Neural crest cell (in vitro differentiated cells): ENCODE results near the gene GAGE12E. TPM values are rescaled to one million over a fixed set of nuclear protein-coding genes. Genes with fewer than 3 reads are reported as not detected.
A peak's percentile ranks its signal among the peaks of the same experiment; 100 is the strongest.
"Not testable (repeated sequence)": the region's sequence is repeated elsewhere in the genome, so short reads cannot be mapped to it uniquely, and the experiment has no call there.

Source experiments
- DNase-seq: peaks from one replicate; pipeline ENCODE4 v3.0.0; 2021; ENCODE audit warnings: low read depth, mixed read lengths, low spot score
- H3K27ac Mint-ChIP-seq: one replicate; pipeline ENCODE4 v1.8.0; 2021; ENCODE audit warnings: mild to moderate bottlenecking, mixed read lengths; ENCODE audit not compliant: unreplicated experiment
- H3K27me3 Mint-ChIP-seq: 2 replicates; pipeline ENCODE4 v1.8.0; 2021; ENCODE audit warnings: low read depth, mild to moderate bottlenecking, mixed read lengths
- H3K36me3 Mint-ChIP-seq: 2 replicates; pipeline ENCODE4 v1.8.0; 2021; ENCODE audit warnings: low read depth, mild to moderate bottlenecking, mixed read lengths
- H3K4me1 Mint-ChIP-seq: 2 replicates; pipeline ENCODE4 v1.8.0; 2021; ENCODE audit warnings: mixed read lengths
- H3K4me3 Mint-ChIP-seq: one replicate; pipeline ENCODE4 v1.8.0; 2021; ENCODE audit warnings: mild to moderate bottlenecking, mixed read lengths
- H3K9me3 Mint-ChIP-seq: 2 replicates; pipeline ENCODE4 v1.8.0; 2021; ENCODE audit warnings: mixed read lengths
- long read RNA-seq: library from polyadenylated mRNA; unstranded; transcript quantifications from one replicate; pipeline ENCODE4 v2.0.0, GENCODE V29; 2020
- total RNA-seq: library from RNA; stranded (reverse); gene quantifications from 2 replicates; pipeline ENCODE4 v1.2.1, GENCODE V29; 2021

Gene GAGE12E, protein sequence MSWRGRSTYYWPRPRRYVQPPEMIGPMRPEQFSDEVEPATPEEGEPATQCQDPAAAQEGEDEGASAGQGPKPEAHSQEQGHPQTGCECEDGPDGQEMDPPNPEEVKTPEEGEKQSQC
- not detected in 2 replicates for total RNA-seq
- long read RNA-seq: 0 reads

- not testable (repeated sequence) for H3K36me3 Mint-ChIP-seq, H3K27ac Mint-ChIP-seq, DNase-seq, H3K4me1 Mint-ChIP-seq, H3K4me3 Mint-ChIP-seq, H3K27me3 Mint-ChIP-seq, H3K9me3 Mint-ChIP-seq
These were observed at the start of gene GAGE12E for GRCh38 chrX:49550989-49551388. TSS of gene GAGE12E (plus strand) at chrX:49551289. CDS start at chrX:49552444, 1,155 bp downstream.

- not testable (repeated sequence) for H3K4me1 Mint-ChIP-seq, H3K27me3 Mint-ChIP-seq, H3K27ac Mint-ChIP-seq, H3K36me3 Mint-ChIP-seq, H3K9me3 Mint-ChIP-seq, H3K4me3 Mint-ChIP-seq, DNase-seq
These were observed 19.2 kb upstream of the GAGE12E start, which contains the start of gene GAGE12C for GRCh38 chrX:49531877-49532276. TSS of gene GAGE12C (plus strand) at chrX:49532177. CDS start at chrX:49533332, 1,155 bp downstream.

DNA sequence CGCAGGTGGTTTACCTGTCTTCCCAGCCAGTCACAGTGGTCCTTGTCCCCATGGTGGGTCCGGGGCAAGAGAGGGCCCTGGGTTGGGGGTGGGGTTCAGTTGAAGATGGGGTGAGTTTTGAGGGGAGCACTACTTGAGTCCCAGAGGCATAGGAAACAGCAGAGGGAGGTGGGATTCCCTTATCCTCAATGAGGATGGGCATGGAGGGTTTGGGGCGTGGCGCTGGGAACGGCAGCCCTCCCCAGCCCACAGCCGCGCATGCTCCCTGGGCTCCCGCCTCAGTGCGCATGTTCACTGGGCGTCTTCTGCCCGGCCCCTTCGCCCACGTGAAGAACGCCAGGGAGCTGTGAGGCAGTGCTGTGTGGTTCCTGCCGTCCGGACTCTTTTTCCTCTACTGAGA lies 9.7 kb upstream of the GAGE12E start, which contains the start of gene GAGE12D:
GAGE12D (plus strand) TSS at position 301 of the 400 bp plus-strand sequence. CDS start 1,155 bp downstream, outside the sequence.
- not testable (repeated sequence) for H3K27ac Mint-ChIP-seq, DNase-seq, H3K4me1 Mint-ChIP-seq, H3K27me3 Mint-ChIP-seq, H3K36me3 Mint-ChIP-seq, H3K4me3 Mint-ChIP-seq, H3K9me3 Mint-ChIP-seq

DNA sequence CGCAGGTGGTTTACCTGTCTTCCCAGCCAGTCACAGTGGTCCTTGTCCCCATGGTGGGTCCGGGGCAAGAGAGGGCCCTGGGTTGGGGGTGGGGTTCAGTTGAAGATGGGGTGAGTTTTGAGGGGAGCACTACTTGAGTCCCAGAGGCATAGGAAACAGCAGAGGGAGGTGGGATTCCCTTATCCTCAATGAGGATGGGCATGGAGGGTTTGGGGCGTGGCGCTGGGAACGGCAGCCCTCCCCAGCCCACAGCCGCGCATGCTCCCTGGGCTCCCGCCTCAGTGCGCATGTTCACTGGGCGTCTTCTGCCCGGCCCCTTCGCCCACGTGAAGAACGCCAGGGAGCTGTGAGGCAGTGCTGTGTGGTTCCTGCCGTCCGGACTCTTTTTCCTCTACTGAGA lies 9.5 kb downstream of the GAGE12E start, which contains the start of gene GAGE12F:
GAGE12F (plus strand) TSS at position 301 of the 400 bp plus-strand sequence. CDS start 1,155 bp downstream, outside the sequence.
- H3K9me3 Mint-ChIP-seq, H3K27me3 Mint-ChIP-seq, H3K27ac Mint-ChIP-seq: not testable (repeated sequence)

DNA sequence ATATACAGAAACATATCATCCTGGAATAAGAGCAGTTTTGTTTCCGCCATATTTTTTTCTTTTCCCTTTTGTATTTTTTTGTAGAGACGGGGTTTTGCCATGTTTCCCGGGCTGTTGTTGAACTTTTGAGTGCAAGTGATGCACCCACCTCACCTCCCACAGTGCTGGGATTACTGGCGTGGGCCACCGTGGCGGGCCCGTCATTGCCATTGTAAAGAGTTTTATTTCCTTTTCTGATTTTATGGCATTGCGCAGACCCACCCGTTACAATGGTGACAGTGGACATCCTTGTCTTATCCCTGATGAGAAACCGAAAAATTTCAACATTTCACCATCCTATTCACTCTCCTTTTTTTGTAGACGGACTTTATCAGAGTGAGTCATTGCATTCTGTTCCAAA lies 17.6 kb downstream of the GAGE12E start:
- H3K4me1 Mint-ChIP-seq, DNase-seq, H3K27me3 Mint-ChIP-seq, H3K4me3 Mint-ChIP-seq, H3K36me3 Mint-ChIP-seq, H3K9me3 Mint-ChIP-seq, H3K27ac Mint-ChIP-seq: not testable (repeated sequence)

More for the DNA sequence above, 9.5 kb downstream of the GAGE12E start, which contains the start of gene GAGE12F:
- H3K4me3 Mint-ChIP-seq, DNase-seq, H3K4me1 Mint-ChIP-seq, H3K36me3 Mint-ChIP-seq: not testable (repeated sequence)

DNA sequence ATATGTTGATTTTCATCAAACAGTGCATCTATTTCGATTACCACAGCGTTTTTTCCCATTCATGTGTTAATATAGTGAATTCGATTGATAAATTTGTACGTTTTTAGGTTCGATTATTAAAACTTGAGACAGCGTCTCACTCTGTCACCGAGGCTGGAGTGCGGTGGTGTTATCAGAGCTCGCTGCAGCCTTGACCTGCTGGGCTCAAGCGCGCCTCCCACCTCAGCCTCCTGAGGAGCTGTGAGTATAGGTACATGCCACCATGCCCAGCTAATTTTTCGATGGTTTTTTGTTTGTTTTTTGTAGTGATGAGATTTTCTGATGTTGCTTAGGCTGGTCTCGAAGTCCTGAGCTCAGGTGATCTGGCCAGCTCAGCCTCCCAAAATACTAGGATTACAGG lies 18.1 kb downstream of the GAGE12E start:
- not testable (repeated sequence) for H3K27me3 Mint-ChIP-seq, H3K4me3 Mint-ChIP-seq, H3K4me1 Mint-ChIP-seq, H3K36me3 Mint-ChIP-seq, H3K9me3 Mint-ChIP-seq, DNase-seq, H3K27ac Mint-ChIP-seq

GRCh38 chrX:49570100-49570499 lies 19.0 kb downstream of the GAGE12E start, which contains the start of gene GAGE12G:
TSS of gene GAGE12G (plus strand) at chrX:49570400. CDS start at chrX:49571555, 1,155 bp downstream.
- not testable (repeated sequence) for H3K36me3 Mint-ChIP-seq, H3K4me3 Mint-ChIP-seq, H3K27ac Mint-ChIP-seq, H3K4me1 Mint-ChIP-seq, DNase-seq, H3K27me3 Mint-ChIP-seq, H3K9me3 Mint-ChIP-seq

DNA sequence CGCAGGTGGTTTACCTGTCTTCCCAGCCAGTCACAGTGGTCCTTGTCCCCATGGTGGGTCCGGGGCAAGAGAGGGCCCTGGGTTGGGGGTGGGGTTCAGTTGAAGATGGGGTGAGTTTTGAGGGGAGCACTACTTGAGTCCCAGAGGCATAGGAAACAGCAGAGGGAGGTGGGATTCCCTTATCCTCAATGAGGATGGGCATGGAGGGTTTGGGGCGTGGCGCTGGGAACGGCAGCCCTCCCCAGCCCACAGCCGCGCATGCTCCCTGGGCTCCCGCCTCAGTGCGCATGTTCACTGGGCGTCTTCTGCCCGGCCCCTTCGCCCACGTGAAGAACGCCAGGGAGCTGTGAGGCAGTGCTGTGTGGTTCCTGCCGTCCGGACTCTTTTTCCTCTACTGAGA lies 28.6 kb downstream of the GAGE12E start, which contains the start of gene GAGE12H:
GAGE12H (plus strand) TSS at position 301 of the 400 bp plus-strand sequence. CDS start 1,155 bp downstream, outside the sequence.
- not testable (repeated sequence) for H3K27me3 Mint-ChIP-seq, H3K4me3 Mint-ChIP-seq, H3K36me3 Mint-ChIP-seq, H3K27ac Mint-ChIP-seq, H3K9me3 Mint-ChIP-seq, H3K4me1 Mint-ChIP-seq, DNase-seq

- not testable (repeated sequence) for H3K4me3 Mint-ChIP-seq, H3K36me3 Mint-ChIP-seq, H3K27me3 Mint-ChIP-seq, DNase-seq, H3K9me3 Mint-ChIP-seq, H3K4me1 Mint-ChIP-seq, H3K27ac Mint-ChIP-seq
These were observed 38.1 kb downstream of the GAGE12E start, which contains the start of gene GAGE2A for GRCh38 chrX:49589196-49589595. TSS of gene GAGE2A (plus strand) at chrX:49589496. CDS start at chrX:49590651, 1,155 bp downstream.

DNA sequence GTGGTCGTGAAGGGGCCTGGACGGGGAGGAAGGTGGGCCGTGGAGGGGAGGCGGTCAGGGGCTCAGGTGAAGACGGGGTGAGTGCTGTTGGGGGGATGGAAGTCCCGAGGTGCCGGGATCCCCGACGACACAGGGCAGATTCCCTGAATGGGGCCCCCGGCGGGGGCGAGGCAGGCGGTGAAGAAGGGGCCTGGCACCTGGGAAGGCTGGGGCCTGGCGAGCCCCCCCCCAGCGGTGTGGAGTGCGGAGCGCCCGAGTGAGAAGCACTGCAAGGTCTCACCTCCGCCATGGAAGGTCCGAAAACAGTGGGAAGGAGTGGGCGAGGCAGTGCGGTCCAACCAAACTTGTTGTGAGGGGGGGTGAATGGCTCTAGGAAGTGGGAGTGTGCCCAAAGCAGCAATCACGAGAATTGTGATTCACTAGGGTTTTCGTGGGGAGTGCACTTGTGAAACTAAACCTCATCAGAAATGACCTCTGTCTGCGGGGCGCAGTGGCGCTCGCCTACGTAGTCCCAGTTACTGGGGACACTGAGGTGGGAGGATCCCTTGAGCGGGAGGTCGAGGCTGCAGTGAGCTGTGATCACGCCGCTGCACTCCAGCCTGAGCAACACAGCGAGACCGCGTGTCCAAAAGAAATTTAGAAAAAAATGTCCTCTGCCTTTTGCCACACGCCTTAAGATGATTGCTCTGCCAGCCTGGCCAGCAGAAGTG lies 38.8 kb downstream of the GAGE12E start:
- peak; percentile 1 for DNase-seq

DNA sequence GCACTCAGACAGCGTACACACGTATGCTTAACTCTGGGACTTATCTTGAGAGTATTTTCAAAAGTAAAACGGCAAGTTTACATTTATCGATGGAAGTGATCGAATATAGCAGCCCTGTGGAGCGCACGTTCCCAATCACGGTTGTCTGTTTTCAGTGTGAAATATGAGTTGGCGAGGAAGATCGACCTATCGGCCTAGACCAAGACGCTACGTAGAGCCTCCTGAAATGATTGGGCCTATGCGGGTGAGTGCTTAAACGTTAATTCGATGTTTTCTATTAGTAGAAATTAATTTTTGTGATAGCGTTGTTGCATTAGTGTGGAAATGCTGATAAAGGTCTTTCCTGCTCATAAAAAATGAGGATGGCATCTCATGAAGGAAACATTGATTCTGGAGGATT lies 39.4 kb downstream of the GAGE12E start:
- not testable (repeated sequence) for H3K36me3 Mint-ChIP-seq, H3K27ac Mint-ChIP-seq, H3K4me3 Mint-ChIP-seq, H3K27me3 Mint-ChIP-seq, DNase-seq, H3K9me3 Mint-ChIP-seq, H3K4me1 Mint-ChIP-seq

More for the DNA sequence above, 38.8 kb downstream of the GAGE12E start:
- not testable (repeated sequence) for H3K27me3 Mint-ChIP-seq, H3K4me3 Mint-ChIP-seq, H3K4me1 Mint-ChIP-seq, H3K27ac Mint-ChIP-seq, H3K36me3 Mint-ChIP-seq, H3K9me3 Mint-ChIP-seq

DNA sequence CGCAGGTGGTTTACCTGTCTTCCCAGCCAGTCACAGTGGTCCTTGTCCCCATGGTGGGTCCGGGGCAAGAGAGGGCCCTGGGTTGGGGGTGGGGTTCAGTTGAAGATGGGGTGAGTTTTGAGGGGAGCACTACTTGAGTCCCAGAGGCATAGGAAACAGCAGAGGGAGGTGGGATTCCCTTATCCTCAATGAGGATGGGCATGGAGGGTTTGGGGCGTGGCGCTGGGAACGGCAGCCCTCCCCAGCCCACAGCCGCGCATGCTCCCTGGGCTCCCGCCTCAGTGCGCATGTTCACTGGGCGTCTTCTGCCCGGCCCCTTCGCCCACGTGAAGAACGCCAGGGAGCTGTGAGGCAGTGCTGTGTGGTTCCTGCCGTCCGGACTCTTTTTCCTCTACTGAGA lies 47.6 kb downstream of the GAGE12E start, which contains the start of gene GAGE1:
GAGE1 (plus strand) TSS at position 301 of the 400 bp plus-strand sequence. CDS start 1,155 bp downstream, outside the sequence.
- H3K9me3 Mint-ChIP-seq, H3K4me1 Mint-ChIP-seq, H3K4me3 Mint-ChIP-seq, DNase-seq, H3K27ac Mint-ChIP-seq, H3K27me3 Mint-ChIP-seq, H3K36me3 Mint-ChIP-seq: not testable (repeated sequence)
